Esophagus squamous epithelium (tissue), 5 donors: ENCODE data around the gene TMEM74B. TPM values are rescaled to one million over a fixed set of nuclear protein-coding genes. Genes with fewer than 3 reads are reported as not detected.

Source experiments
- DNase-seq: peaks from one replicate; lab custom pipeline; 2025; lab: John Stamatoyannopoulos, UW
- H3K27ac ChIP-seq, 4 donors: fragments of 200-600 bp; sonication (generic); one replicate each; pipeline ENCODE4 v1.5.1; 2016 to 2019; ENCODE audit warnings: mild to moderate bottlenecking in 1 of 4
- H3K27me3 ChIP-seq, 4 donors: fragments of 200-600 bp; sonication (generic); 1 replicate in 3 of 4; 2 replicates in 1 of 4; pipeline versions ENCODE4 v1.5.1 to v1.6.0; 2017 to 2021; ENCODE audit warnings: antibody characterized with exemption in 1 of 4
- H3K36me3 ChIP-seq, 3 donors: fragments of 200-600 bp; sonication (generic); one replicate each; pipeline ENCODE4 v1.5.1; 2016 to 2019
- H3K4me1 ChIP-seq, 3 donors: fragments of 200-600 bp; sonication (generic); one replicate each; pipeline ENCODE4 v1.5.1; 2017 to 2019
- H3K4me3 ChIP-seq, 4 donors: fragments of 200-600 bp; sonication (generic); 1 replicate in 3 of 4; 2 replicates in 1 of 4; pipeline ENCODE4 v1.5.1; 2016 to 2019; ENCODE audit warnings: mild to moderate bottlenecking in 2 of 4, moderate library complexity in 1 of 4
- H3K9me3 ChIP-seq, 3 donors: fragments of 200-600 bp; sonication (generic); one replicate each; pipeline ENCODE4 v1.5.1; 2016 to 2019
- CTCF ChIP-seq, 6 experiments: fragments of 450-650 bp in 4 of 6; fragments of 200-600 bp in 2 of 6; sonication (generic) in 2 of 6; IDR thresholded peaks; one replicate each; pipeline ENCODE4 v1.5.1; 2016 to 2019; ENCODE audit warnings: antibody characterized with exemption in 6 of 6, mild to moderate bottlenecking in 4 of 6, moderate library complexity in 4 of 6
- POLR2A ChIP-seq, 4 donors: fragments of 450-650 bp; IDR thresholded peaks; one replicate each; pipeline ENCODE4 v1.6.1; 2017; ENCODE audit warnings: antibody characterized with exemption in 4 of 4, mild to moderate bottlenecking in 4 of 4, moderate library complexity in 3 of 4
- WGBS, 2 donors: methylation state at CpG; one replicate each; pipeline ENCODE4 v1.1.5; 2018; 5-methylcytosine and 5-hydroxymethylcytosine counted together
- intact Hi-C: fragments of 100-400 bp; cut with DNase I; formaldehyde crosslinking; loops from one replicate; pipeline ENCODE4 v1.15.0; 2022
- total RNA-seq, 4 donors: library from RNA; depleted of rRNA; stranded (reverse); fragments of >200 nt; gene quantifications; one replicate each; pipeline ENCODE4 v1.1.0, GENCODE V29; 2016
- donor health status: DM: yes; HTN: yes; CAD: no.

The TMEM74B gene
- total RNA-seq, 4 donors from 2014 or later, result 0.13 to 1.1 (median 0.77) TPM

- no peak for TF ChIP-seq CTCF (IDR thresholded peaks at IDR 0.05)
- no peak for TF ChIP-seq POLR2A (IDR thresholded peaks at IDR 0.05)
- intact Hi-C loops, result no loop called here
- peaks cover 7 to 85% (median 27%) of the 10 kb centered on the region in 3 donors for H3K36me3 ChIP-seq
These were observed 23.8 kb downstream of the TMEM74B start for GRCh38 chr20:1160991-1161390.

GRCh38 chr20:1160496-1160895, 24.3 kb downstream of the TMEM74B start:
- Histone ChIP-seq H3K27me3 (no peaks in the 10 kb centered on the region), H3K27ac (no peak overlapping the region), H3K9me3 (no peaks in the 10 kb centered on the region), H3K36me3 (peaks cover 7 to 85% (median 27%) of the 10 kb centered on the region in 3 donors), H3K4me3 (no peak overlapping the region), H3K4me1 (no peaks in the 10 kb centered on the region)
- intact Hi-C loops, result no loop called here
- WGBS, 2 donors, result 97% methylated on average over 9 to 10 of the region's 10 CpGs
- no peak for TF ChIP-seq CTCF (IDR thresholded peaks at IDR 0.05)
- TF ChIP-seq POLR2A (IDR thresholded peaks at IDR 0.05), result no peak
- no peak for DNase-seq

More at GRCh38 chr20:1160991-1161390, 23.8 kb downstream of the TMEM74B start:
- no peak overlapping the region for H3K27ac ChIP-seq
- no peaks in the 10 kb centered on the region for H3K4me1 ChIP-seq
- no peaks in the 10 kb centered on the region for H3K27me3 ChIP-seq
- H3K9me3 ChIP-seq, result no peaks in the 10 kb centered on the region
- 97% methylated on average over 9 of the region's 12 CpGs; no CpG with 5 or more reads in 1 of the 2 donors for WGBS, 2 donors
- DNase-seq, result no peak
- H3K4me3 ChIP-seq, result no peak overlapping the region

GRCh38 chr20:1155342-1155741, 29.4 kb downstream of the TMEM74B start:
- WGBS, 2 donors, result 89 to 97% methylated on average over 3 of the region's 3 CpGs
- Histone ChIP-seq H3K9me3 (no peaks in the 10 kb centered on the region), H3K4me3 (no peak overlapping the region), H3K27me3 (no peaks in the 10 kb centered on the region), H3K4me1 (peaks cover 0 to 11% (median 0%) of the 10 kb centered on the region in 3 donors), H3K36me3 (peaks cover 2 to 74% (median 4%) of the 10 kb centered on the region in 3 donors), H3K27ac (no peak overlapping the region)
- no peak for TF ChIP-seq CTCF (IDR thresholded peaks at IDR 0.05)
- no peak for TF ChIP-seq POLR2A (IDR thresholded peaks at IDR 0.05)
- DNase-seq, result no peak
- intact Hi-C loops, result no loop called here

- intact Hi-C loops, result no loop called here
- Histone ChIP-seq H3K36me3 (peaks cover 0 to 71% (median 4%) of the 10 kb centered on the region in 3 donors), H3K27ac (no peak overlapping the region), H3K9me3 (no peaks in the 10 kb centered on the region), H3K4me3 (no peak overlapping the region), H3K27me3 (no peaks in the 10 kb centered on the region), H3K4me1 (peaks cover 0 to 11% (median 0%) of the 10 kb centered on the region in 3 donors)
- WGBS, 2 donors, result 82 to 100% methylated on average over 1 of the region's 1 CpG
- no peak for TF ChIP-seq CTCF (IDR thresholded peaks at IDR 0.05)
- no peak for TF ChIP-seq POLR2A (IDR thresholded peaks at IDR 0.05)
- no peak for DNase-seq
These were observed 30.1 kb downstream of the TMEM74B start for GRCh38 chr20:1154691-1155090.

GRCh38 chr20:1154226-1154625, 30.6 kb downstream of the TMEM74B start:
- Histone ChIP-seq H3K27me3 (no peaks in the 10 kb centered on the region), H3K36me3 (peaks cover 0 to 71% (median 4%) of the 10 kb centered on the region in 3 donors), H3K9me3 (no peaks in the 10 kb centered on the region), H3K4me3 (no peak overlapping the region), H3K27ac (no peak overlapping the region), H3K4me1 (peaks cover 0 to 11% (median 0%) of the 10 kb centered on the region in 3 donors)
- intact Hi-C loops, result no loop called here
- DNase-seq, result no peak
- TF ChIP-seq CTCF (IDR thresholded peaks at IDR 0.05) (no peak), POLR2A (IDR thresholded peaks at IDR 0.05) (no peak)
